Activated CD4-positive, CD25-positive, alpha-beta regulatory T cell (primary cell): ENCODE results near the gene TMEM187.

Experiments used
- DNase-seq, 4 experiments: peaks; one replicate each; lab custom pipeline; 2025; lab: John Stamatoyannopoulos, UW

Gene TMEM187

DNA sequence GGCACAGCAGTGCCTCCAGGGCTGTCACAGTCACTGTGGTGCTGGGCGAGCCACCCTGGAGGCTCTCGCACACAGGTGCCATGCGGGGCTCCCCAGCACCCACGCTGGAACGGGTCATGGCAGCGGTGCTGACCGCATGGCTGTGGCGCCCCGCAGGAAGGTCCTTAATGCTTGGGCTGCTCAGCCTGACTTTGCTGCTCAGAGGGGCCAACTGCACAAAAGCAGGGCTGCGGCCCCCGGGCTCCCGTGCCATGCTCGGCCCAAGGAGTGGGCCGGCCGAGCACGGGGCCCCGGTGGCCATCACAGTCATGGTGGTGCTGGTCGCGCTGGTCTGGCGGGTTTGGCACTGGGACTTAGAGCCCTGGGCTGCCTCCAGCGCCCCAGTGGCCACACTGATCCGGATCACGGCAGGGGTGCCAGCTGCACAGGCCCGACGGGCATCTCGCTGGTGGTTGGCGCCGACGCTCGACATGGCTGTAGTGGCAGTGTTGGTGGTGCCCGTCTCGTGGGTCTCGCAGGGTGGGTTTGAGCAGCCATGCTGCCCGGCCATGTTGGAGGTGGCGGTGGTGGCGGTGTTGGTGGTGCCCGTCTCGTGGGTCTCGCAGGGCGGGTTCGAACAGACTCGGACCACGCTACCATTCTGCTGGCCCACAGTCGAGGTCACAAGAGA, 17.9 kb upstream of the TMEM187 start:
- DNase-seq, result no peak

- no peak for DNase-seq
Measured at GRCh38 chrX:153955228-153955732, 17.3 kb upstream of the TMEM187 start.

- no peak for DNase-seq
Measured at GRCh38 chrX:153956044-153956907, 16.3 kb upstream of the TMEM187 start.

DNA sequence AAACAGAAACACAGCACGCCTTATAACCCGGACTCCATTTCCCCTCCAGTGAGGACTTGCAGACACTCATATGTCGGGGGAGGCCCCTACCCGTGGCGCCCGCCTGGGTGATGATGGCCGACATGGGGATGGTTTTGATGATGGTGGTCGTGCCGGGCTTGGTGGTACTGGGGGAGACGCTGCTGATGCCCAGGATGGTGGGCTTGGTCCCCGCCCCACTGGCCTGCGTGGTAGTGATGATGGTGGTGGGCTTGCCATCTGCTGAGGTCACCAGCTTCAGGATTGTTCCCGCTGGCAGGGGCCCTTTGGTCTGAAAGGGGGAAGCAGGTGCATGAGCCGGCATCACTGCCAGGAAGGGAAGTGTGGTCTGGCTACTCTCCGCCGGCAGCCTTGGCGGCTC, 15.3 kb upstream of the TMEM187 start:
- DNase-seq, result no peak

GRCh38 chrX:153958605-153959004, 13.9 kb upstream of the TMEM187 start:
- DNase-seq, result no peak

GRCh38 chrX:153959649-153960048, 12.9 kb upstream of the TMEM187 start:
- no peak for DNase-seq

GRCh38 chrX:153960077-153960476, 12.5 kb upstream of the TMEM187 start:
- DNase-seq, result no peak

- DNase-seq, result no peak
Measured at GRCh38 chrX:153960786-153961185, 11.8 kb upstream of the TMEM187 start.

DNA sequence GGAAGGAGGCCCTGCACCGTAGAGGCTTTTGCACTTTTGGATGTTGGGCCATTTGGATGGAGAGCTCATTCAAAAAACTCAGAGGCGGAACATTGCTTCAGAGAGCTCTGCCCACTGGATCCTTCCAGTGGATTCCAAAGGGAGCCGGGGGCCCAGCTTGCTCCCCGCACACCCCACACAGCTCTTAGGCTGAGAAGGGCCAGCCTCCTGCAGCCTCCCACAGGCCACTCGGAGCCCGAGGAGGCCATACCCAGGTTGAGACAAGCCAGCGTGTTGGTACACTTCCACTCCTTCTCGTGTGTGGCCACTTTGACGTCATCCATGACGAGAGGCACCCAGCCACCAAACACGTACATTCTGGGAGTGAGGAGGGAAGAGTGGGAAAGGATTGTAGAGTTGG, 11.3 kb upstream of the TMEM187 start:
- DNase-seq, result no peak

- no peak for DNase-seq
Measured at GRCh38 chrX:153963546-153963945, 9.0 kb upstream of the TMEM187 start.

DNA sequence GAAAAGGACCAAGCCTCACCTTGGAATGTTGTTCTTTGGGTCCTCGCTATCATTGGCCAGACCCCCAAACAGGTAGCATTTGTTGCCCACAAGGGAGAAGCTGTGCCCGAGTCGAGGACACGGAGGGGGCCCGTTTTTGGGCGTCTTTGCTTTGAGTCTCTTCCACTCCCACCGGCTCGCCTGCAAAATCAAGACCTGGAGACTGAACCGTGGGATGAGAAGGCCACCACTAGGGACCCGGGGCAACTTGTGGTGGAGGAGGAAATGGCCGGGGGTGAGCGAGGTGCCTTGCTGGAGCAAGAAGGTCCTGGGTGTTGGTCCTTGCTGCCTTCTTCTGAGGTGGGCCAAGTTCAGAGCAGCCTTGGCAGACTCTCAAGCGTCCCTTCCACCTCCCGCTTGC, 8.4 kb upstream of the TMEM187 start:
- DNase-seq, result no peak

DNA sequence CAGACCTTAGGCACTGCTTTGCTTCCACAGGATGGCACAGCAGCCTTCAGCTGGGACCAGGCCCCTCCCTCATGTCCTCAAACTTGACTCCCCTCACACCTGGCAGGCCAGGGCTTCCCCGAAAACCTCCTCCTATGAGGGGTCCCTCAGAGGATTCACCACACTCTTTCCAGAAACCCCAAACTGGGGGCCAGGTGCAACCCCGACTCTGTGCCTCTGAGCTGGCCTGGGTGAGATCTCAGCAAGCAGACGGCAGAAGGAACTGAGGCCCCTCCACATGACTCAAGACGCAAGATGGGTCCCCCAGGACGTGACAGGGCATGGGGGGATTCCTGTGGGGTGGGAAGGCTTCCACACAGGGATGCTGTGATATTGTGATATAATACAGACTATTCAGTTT, 7.1 kb upstream of the TMEM187 start:
- DNase-seq, result no peak

DNA sequence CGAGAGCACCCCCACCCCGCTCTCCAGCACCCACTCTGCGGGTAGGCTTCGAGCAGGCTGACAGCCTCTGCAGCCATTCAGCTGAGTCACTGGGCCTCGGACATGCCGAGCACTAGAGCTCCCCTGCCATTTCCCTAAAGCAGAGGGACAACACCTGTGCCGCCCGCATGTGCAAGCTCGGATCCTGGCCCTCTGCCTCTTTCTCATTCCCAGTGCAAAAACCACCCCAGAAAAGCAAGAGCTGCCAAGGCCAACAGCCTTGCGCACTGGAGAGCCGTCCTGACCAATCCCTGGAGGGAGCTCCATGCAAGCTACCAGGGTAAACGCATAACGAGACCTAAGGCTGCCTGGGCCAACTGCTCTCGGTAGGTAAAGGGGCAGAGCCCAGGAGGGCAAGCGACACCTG, 6.3 kb upstream of the TMEM187 start:
- DNase-seq, result no peak

DNA sequence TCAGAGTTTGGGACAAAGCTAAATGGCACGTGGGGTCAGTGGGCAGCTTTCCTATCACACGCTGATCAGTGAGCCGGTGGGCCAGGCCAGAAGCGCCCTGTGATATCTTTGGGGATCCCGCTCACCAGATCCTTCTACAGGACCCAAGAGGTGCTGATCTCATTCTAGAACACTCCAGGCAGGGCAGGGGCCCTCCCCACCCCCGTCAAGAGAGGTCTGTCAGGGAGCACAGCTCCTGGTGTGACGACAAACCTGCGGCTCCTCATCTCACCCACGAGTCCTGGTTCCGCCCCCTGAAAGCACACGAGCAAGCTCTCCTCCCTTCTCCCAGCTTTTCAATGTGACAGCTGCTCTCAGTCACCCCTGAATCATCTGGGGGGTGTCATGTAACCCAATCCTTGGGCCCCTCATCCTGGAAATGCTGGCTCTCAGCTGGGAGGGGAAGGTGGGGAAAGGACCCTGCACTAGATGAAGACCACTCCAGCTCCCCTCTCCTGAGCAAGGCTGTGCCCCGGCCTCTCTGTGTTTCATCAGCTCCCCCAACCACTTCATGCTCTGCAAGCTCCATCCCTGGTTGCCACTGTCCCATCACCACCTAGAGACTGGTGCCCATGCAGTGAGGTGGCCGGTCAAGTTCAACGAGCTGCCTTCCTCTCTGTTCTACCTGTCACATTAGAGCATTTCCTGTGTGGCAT, 5.6 kb upstream of the TMEM187 start:
- DNase-seq, result no peak

DNA sequence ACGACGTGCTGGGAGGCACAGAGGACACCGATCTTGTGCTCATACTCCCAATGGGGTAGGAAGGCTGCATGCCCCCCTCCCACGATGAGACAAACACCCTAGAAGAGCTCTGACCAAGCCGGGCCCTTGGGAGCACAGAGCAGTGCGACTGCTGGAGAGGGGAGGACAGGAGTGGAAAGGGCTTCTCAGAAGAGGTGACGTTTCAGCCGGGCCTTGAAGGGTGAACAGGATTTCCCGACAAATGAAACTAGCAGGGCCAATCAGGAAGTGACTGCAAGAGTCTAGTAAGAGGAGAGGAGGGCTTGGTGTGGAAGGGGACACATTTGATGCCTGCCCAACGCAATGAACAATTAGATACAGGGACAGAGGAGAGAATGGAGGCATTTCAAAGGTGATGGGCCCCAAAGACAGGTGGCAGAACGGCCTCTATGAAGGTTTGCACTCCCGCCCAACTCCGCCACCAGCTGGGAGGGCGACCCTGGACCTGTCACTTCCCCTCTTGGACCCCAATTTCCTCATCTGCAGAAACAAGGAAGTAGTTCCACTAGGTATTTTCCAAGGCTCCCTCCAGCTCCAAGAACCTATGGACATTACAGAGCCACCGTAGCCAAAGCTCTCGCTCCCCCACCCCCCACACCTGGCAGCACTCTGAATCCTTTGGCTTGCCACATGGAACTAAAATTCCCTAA, 4.9 kb upstream of the TMEM187 start:
- DNase-seq, result no peak

DNA sequence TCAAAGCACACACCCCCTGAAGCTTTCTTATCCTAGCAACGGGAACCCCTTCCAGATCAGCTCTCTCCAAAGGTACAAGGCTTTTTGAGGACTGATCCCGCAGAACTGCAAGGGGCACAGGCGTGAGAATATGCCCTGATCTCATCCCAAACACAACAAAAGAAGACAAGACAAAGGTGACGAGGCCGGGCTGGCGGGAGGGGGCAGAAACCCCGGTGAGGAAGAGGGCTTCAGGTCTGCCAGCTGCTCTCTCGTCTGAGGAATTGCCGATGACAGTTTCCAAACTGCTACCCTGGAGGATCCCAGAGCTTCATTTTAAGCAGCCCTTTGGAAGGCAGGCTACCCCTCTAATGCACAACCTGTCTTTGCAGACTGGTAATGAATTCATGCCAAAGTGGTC, 4.3 kb upstream of the TMEM187 start:
- DNase-seq, result no peak

DNA sequence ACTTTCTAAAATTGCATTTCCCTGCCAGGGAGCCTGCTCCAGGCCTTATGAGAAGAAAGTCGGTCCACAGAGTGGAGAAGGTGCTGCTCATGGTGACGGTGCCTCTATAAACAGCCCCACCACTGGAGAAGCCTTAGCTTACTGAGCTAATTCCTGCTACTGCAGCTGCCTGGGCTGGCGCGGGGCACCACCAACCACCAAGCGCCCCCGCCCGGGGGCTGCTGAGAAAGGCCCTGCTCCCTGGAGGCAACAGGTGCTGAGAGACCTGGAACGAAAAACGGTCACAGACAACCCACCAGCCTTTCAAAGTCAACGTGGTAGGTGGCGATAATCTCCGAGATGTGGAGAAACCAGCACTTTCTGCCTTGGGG, 3.8 kb upstream of the TMEM187 start:
- no peak for DNase-seq

- no peak for DNase-seq
Measured at GRCh38 chrX:153969125-153969903, 3.2 kb upstream of the TMEM187 start.

DNA sequence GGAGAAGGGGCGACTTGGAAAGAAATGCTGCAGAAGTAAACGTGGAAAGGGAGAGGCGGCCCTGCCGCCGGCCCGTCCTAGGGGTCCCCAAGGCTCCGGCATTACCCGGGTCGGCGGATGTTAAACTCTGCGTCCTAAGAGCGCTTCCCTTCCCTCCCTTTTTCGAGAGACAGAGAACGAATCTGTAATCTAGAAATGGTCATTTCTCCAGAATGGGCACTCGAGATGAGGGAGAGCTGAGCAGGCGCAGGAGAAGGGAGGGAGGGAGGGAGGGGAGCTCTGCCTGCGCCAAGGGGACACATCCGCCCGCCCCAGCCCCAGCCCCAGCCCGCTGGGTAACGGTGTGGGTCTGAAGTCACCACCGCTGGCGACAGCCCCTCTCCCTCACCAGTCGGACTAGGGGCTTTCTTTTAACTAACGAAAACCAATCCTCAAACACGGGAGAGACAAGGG, 2.6 kb upstream of the TMEM187 start:
- DNase-seq, result no peak

GRCh38 chrX:153970357-153971123, 2.0 kb upstream of the TMEM187 start:
- DNase-seq, result no peak

DNA sequence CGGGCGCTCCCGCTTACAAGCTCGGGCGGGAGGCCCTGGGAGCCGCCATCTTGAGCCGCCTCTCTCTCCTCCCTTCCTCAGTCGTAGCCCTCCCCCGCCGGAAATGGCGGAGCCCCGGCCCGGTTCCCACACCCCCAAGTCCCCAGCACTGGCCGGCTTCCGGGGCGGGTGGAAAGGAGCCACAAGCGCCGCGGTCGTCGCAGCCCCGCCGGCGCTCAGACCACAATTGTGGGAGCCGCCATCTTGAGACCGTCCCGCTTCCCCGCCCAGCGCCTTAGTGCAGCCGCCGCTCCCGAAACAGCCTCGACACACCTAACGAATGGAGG, 1.5 kb upstream of the TMEM187 start:
- DNase-seq, result peak; percentile 61 to 78 (median 70)
